CD14-positive monocyte (primary cell): ENCODE measurements around the gene CDH15. TPM values are rescaled to one million over a fixed set of nuclear protein-coding genes. Genes with fewer than 3 reads are reported as not detected.

Experiments
- DNase-seq, 3 donors: peaks; one replicate each; pipeline ENCODE4 v3.0.0-alpha.2; 2011 to 2022
- H2AFZ ChIP-seq: 2 replicates; pipeline ENCODE4 v1.6.0; 2012; ENCODE audit warnings: mild to moderate bottlenecking, low read depth, low read length, inconsistent platforms; ENCODE audit not compliant: insufficient read depth, poor library complexity, severe bottlenecking
- H3K27ac ChIP-seq, 2 donors: 1 replicate in 1 of 2; 2 replicates in 1 of 2; pipeline ENCODE4 v1.5.1; 2012 to 2013; ENCODE audit warnings: low read length in 2 of 2, control low read depth in 1 of 2, inconsistent platforms in 1 of 2, low read depth in 1 of 2, mild to moderate bottlenecking in 1 of 2
- H3K27me3 ChIP-seq, 2 donors: one replicate each; pipeline versions ENCODE4 v1.6.0 to v1.6.1; 2011 to 2013; ENCODE audit warnings: low read length in 2 of 2; ENCODE audit not compliant: control insufficient read depth in 2 of 2, insufficient read depth in 2 of 2
- H3K36me3 ChIP-seq, 2 donors: replicated peaks in 1 of 2; 1 replicate in 1 of 2; 2 replicates in 1 of 2; pipeline versions ENCODE4 v1.5.1 to v1.6.1; 2012 to 2013; ENCODE audit warnings: low read length in 2 of 2, control low read depth in 1 of 2, inconsistent platforms in 1 of 2, mild to moderate bottlenecking in 1 of 2; ENCODE audit not compliant: insufficient read depth in 2 of 2, control insufficient read depth in 1 of 2
- H3K4me1 ChIP-seq, 2 donors: 1 replicate in 1 of 2; 2 replicates in 1 of 2; pipeline versions ENCODE4 v1.5.1 to v1.6.1; 2012 to 2013; ENCODE audit warnings: low read length in 2 of 2, control low read depth in 1 of 2, inconsistent platforms in 1 of 2, mild to moderate bottlenecking in 1 of 2, moderate library complexity in 1 of 2; ENCODE audit not compliant: insufficient read depth in 2 of 2, control insufficient read depth in 1 of 2
- H3K4me2 ChIP-seq: replicated peaks from 2 replicates; pipeline ENCODE3; 2012; ENCODE audit warnings: low read length, moderate library complexity, mild to moderate bottlenecking; ENCODE audit not compliant: poor library complexity, severe bottlenecking; ENCODE audit errors: extremely low read depth
- H3K4me3 ChIP-seq, 3 experiments: fragments of 200-600 bp in 1 of 3; sonication (generic) in 1 of 3; replicated peaks in 1 of 3; 1 replicate in 2 of 3; 2 replicates in 1 of 3; pipeline ENCODE4 v1.5.1; 2011 to 2013; ENCODE audit warnings: low read length in 3 of 3, mild to moderate bottlenecking in 3 of 3, control low read depth in 2 of 3, low read depth in 2 of 3, inconsistent platforms in 1 of 3, moderate library complexity in 1 of 3
- H3K79me2 ChIP-seq: 2 replicates; pipeline ENCODE4 v1.6.0; 2012; ENCODE audit warnings: mild to moderate bottlenecking, control low read depth, inconsistent platforms, low read length, moderate library complexity; ENCODE audit not compliant: insufficient read depth
- H3K9ac ChIP-seq: 2 replicates; pipeline ENCODE4 v1.6.0; 2017; ENCODE audit warnings: low read length, mild to moderate bottlenecking; ENCODE audit not compliant: insufficient read depth, poor library complexity, severe bottlenecking
- H3K9me3 ChIP-seq, 2 donors: replicated peaks in 1 of 2; 1 replicate in 1 of 2; 2 replicates in 1 of 2; pipeline versions ENCODE4 v1.5.1 to v1.6.1; 2012 to 2013; ENCODE audit warnings: low read length in 2 of 2, control low read depth in 1 of 2; ENCODE audit not compliant: control insufficient read depth in 1 of 2, insufficient read depth in 1 of 2
- H4K20me1 ChIP-seq: 2 replicates; pipeline ENCODE4 v1.6.0; 2012; ENCODE audit warnings: mild to moderate bottlenecking, low read length, control low read depth, moderate library complexity; ENCODE audit not compliant: insufficient read depth
- H3K27ac Mint-ChIP-seq, 7 donors: one replicate each; pipeline ENCODE4 v1.8.0; 2020; ENCODE audit warnings: mild to moderate bottlenecking in 7 of 7, mixed read lengths in 7 of 7, moderate library complexity in 6 of 7, inconsistent platforms in 2 of 7
- H3K27me3 Mint-ChIP-seq, 3 donors: one replicate each; pipeline ENCODE4 v1.8.0; 2021 to 2022; ENCODE audit warnings: low read depth in 3 of 3, mild to moderate bottlenecking in 3 of 3, mixed read lengths in 3 of 3, moderate library complexity in 3 of 3, inconsistent platforms in 1 of 3
- H3K36me3 Mint-ChIP-seq, 2 donors: one replicate each; pipeline ENCODE4 v1.8.0; 2020; ENCODE audit warnings: mixed read lengths in 2 of 2, inconsistent platforms in 1 of 2, mild to moderate bottlenecking in 1 of 2
- H3K4me1 Mint-ChIP-seq: one replicate; pipeline ENCODE4 v1.8.0; 2020; ENCODE audit warnings: mild to moderate bottlenecking, mixed read lengths
- H3K4me3 Mint-ChIP-seq, 2 donors: one replicate each; pipeline ENCODE4 v1.8.0; 2020; ENCODE audit warnings: mild to moderate bottlenecking in 2 of 2, mixed read lengths in 2 of 2, moderate library complexity in 1 of 2
- H3K9me3 Mint-ChIP-seq, 7 donors: one replicate each; pipeline ENCODE4 v1.8.0; 2020 to 2022; ENCODE audit warnings: mixed read lengths in 7 of 7, mild to moderate bottlenecking in 6 of 7, moderate library complexity in 6 of 7, inconsistent platforms in 2 of 7
- CTCF ChIP-seq: fragments of 200-600 bp; IDR thresholded peaks from one replicate; pipeline ENCODE4 v1.8.0; 2022; ENCODE audit warnings: antibody characterized with exemption, mild to moderate bottlenecking
- WGBS: methylation state at CpG from one replicate; pipeline ENCODE4 v1.1.5; 2013; ENCODE audit warnings: missing lambda C conversion rate; ENCODE audit not compliant: insufficient coverage; 5-methylcytosine and 5-hydroxymethylcytosine counted together
- intact Hi-C, 2 donors: fragments of 100-400 bp; cut with micrococcal nuclease; formaldehyde crosslinking; loops; one replicate each; pipeline versions ENCODE4 v1.15.0 to v1.15.1; 2023
- polyA plus RNA-seq, 3 donors: library from polyadenylated mRNA; depleted of rRNA in 1 of 3; unstranded in 2 of 3; stranded (reverse) in 1 of 3; fragments of 300-500 nt in 2 of 3; fragments of >200 nt in 1 of 3; fragmentation: Illumina TruSeq in 2 of 3; gene quantifications; 1 replicate in 2 of 3; 2 replicates in 1 of 3; pipeline ENCODE4 v1.2.3, GENCODE V29; 2012 to 2021

Gene CDH15
- polyA plus RNA-seq, 3 donors, result not detected

GRCh38 chr16:89152831-89153700 lies 18.5 kb upstream of the CDH15 start:
- H3K9ac ChIP-seq, result no peak overlapping the region
- Mint-ChIP-seq H3K27ac (no peak overlapping the region), H3K9me3 (peaks cover 6 to 16% (median 14%) of the 10 kb centered on the region in 7 donors)

GRCh38 chr16:89153848-89154271 lies 17.7 kb upstream of the CDH15 start:
- Mint-ChIP-seq H3K27me3 (peaks cover 6 to 27% (median 14%) of the 10 kb centered on the region in 3 donors), H3K9me3 (peaks cover 5 to 12% (median 9%) of the 10 kb centered on the region in 7 donors), H3K4me3 (no peak overlapping the region), H3K4me1 (peaks cover 10% of the 10 kb centered on the region), H3K27ac (no peak overlapping the region), H3K36me3 (peaks cover 35 to 38% of the 10 kb centered on the region in 2 donors)
- peaks cover 27 to 39% of the 10 kb centered on the region in 2 donors for H3K36me3 ChIP-seq
- 94% methylated on average over 19 of the region's 19 CpGs for WGBS
- intact Hi-C loops, result no loop called here
- H3K79me2 ChIP-seq, result no peaks in the 10 kb centered on the region
- H3K9me3 ChIP-seq, result peaks cover 0 to 6% of the 10 kb centered on the region in 2 donors
- H2AFZ ChIP-seq, result no peak overlapping the region
- DNase-seq, result no peak
- H3K27me3 ChIP-seq, result peaks cover 0 to 6% of the 10 kb centered on the region in 2 donors
- no peak overlapping the region for H3K4me3 ChIP-seq
- H3K4me2 ChIP-seq, result no peak overlapping the region
- TF ChIP-seq CTCF, result no peak
- no peak overlapping the region for H3K9ac ChIP-seq
- H3K4me1 ChIP-seq, result no peaks in the 10 kb centered on the region
- H3K27ac ChIP-seq, result no peak overlapping the region
- no peaks in the 10 kb centered on the region for H4K20me1 ChIP-seq

More at GRCh38 chr16:89152831-89153700, 18.5 kb upstream of the CDH15 start:
- intact Hi-C loops, result no loop called here
- peaks cover 0 to 6% of the 10 kb centered on the region in 2 donors for H3K27me3 ChIP-seq
- no peak for TF ChIP-seq CTCF
- Mint-ChIP-seq H3K4me1 (peaks cover 10% of the 10 kb centered on the region), H3K4me3 (no peak overlapping the region), H3K27me3 (peaks cover 6 to 27% (median 14%) of the 10 kb centered on the region in 3 donors), H3K36me3 (peaks cover 42 to 46% of the 10 kb centered on the region in 2 donors)
- H3K9me3 ChIP-seq, result peaks cover 0 to 13% of the 10 kb centered on the region in 2 donors
- peak in 1 of 3 donors; percentile 21 for DNase-seq
- no peaks in the 10 kb centered on the region for H3K79me2 ChIP-seq
- H3K4me1 ChIP-seq, result no peaks in the 10 kb centered on the region
- no peak overlapping the region for H2AFZ ChIP-seq
- H3K36me3 ChIP-seq, result peaks cover 29 to 47% of the 10 kb centered on the region in 2 donors
- H3K4me2 ChIP-seq, result no peak overlapping the region
- no peak overlapping the region for H3K4me3 ChIP-seq
- H4K20me1 ChIP-seq, result no peaks in the 10 kb centered on the region
- H3K27ac ChIP-seq, result no peak overlapping the region
- WGBS, result 86% methylated on average over 19 of the region's 41 CpGs
